ENCODE measurements around the gene SNX22. TPM values are rescaled to one million over a fixed set of nuclear protein-coding genes. Genes with fewer than 3 reads are reported as not detected.

SNX22 gene
- total RNA-seq, 1 experiment from 2014 or later: 0.91 TPM

- intact Hi-C loops (cut with micrococcal nuclease; ENCODE audit: unreplicated experiment): no loop called here
- POLR2A ChIA-PET: interaction anchor here (1.1 kb wide), 1 partner anchor 38 kb away, joined by 3 read pairs; the partner anchor contains the start of gene CIAO2A
- peaks cover 24% of the 10 kb centered on the region for H3K36me3 Mint-ChIP-seq (ENCODE audit: insufficient read depth, unreplicated experiment)
Measured at GRCh38 chr15:64132217-64132616, 19.3 kb upstream of the SNX22 start.

DNA sequence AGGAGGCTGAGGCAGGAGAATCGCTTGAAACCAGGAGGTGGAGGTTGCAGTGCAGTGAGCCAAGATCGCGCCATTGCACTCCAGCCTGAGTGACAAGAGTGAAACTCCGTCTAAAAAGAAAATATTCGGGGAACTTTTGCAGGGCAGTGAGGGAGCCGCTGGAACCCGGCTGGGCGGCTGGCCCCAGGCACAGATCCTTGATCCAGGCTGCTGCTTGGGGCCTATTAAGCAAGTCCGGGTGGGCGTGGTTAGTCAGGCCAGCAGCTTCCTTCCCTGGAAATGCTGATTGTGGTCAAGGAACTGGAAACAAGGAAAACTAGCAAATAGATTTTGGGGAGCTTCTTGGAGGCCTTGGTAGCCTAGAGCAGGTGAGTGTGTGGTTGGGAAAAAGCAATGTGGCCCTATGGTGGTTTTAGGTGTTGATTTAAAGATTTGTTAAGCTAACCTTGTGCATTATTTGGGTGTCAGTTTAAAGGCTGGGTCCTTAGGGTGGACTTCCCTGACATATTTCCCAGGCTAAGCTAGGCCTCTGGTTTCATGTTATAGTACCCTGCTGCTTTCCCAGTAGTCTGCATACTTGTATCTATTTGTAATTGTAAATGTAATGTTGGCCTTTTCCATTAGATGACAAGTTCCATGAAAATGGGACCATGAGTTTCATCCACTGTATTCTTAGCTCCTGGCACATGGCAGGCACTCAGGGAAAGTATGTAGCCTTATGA, 17.7 kb upstream of the SNX22 start:
- intact Hi-C loops (cut with micrococcal nuclease; ENCODE audit: unreplicated experiment): no loop called here
- ChIA-PET CTCF (no interaction called here), POLR2A (no interaction called here)
- no peak overlapping the region for H3K4me3 Mint-ChIP-seq (ENCODE audit: unreplicated experiment)
- no peak for TF ChIP-seq CTCF (IDR thresholded peaks at IDR 0.05; ENCODE audit: insufficient read depth in 1 of 2, low read depth in 1 of 2, low read length in 1 of 2, severe bottlenecking in 1 of 2, unreplicated experiment in 1 of 2)
- H3K4me1 Mint-ChIP-seq (ENCODE audit: low read depth, unreplicated experiment): no peaks in the 10 kb centered on the region
- no peak overlapping the region for H3K27ac Mint-ChIP-seq (ENCODE audit: unreplicated experiment)
- H3K27me3 Mint-ChIP-seq (ENCODE audit: insufficient read depth, unreplicated experiment): no peaks in the 10 kb centered on the region
- DNase-seq: no peak
- no TSS peak for BruUV-seq (replicated peaks)
- no peaks in the 10 kb centered on the region; the same call in 1 of the 2 replicates for H3K36me3 ChIP-seq (ENCODE audit: control insufficient read depth, insufficient read depth, low read length)
- H3K9me3 ChIP-seq: no peaks in the 10 kb centered on the region
- no peaks in the 10 kb centered on the region for H3K4me1 ChIP-seq
- no peaks in the 10 kb centered on the region for H3K27me3 ChIP-seq (replicated peaks; ENCODE audit: control insufficient read depth, insufficient read depth, low read length)
- H3K4me3 ChIP-seq (ENCODE audit: low read depth, low read length): no peak overlapping the region
- peaks cover 24% of the 10 kb centered on the region for H3K36me3 Mint-ChIP-seq (ENCODE audit: insufficient read depth, unreplicated experiment)
- no peaks in the 10 kb centered on the region for H3K9me3 Mint-ChIP-seq (ENCODE audit: unreplicated experiment)

More at GRCh38 chr15:64132217-64132616, 19.3 kb upstream of the SNX22 start:
- CTCF ChIA-PET: no interaction called here
- Mint-ChIP-seq H3K9me3 (ENCODE audit: unreplicated experiment) (no peaks in the 10 kb centered on the region), H3K4me3 (ENCODE audit: unreplicated experiment) (no peak overlapping the region), H3K27ac (ENCODE audit: unreplicated experiment) (no peak overlapping the region), H3K4me1 (ENCODE audit: low read depth, unreplicated experiment) (no peaks in the 10 kb centered on the region), H3K27me3 (ENCODE audit: insufficient read depth, unreplicated experiment) (no peaks in the 10 kb centered on the region)
- Histone ChIP-seq H3K4me1 (no peaks in the 10 kb centered on the region), H3K4me3 (ENCODE audit: low read depth, low read length) (no peak overlapping the region), H3K36me3 (ENCODE audit: control insufficient read depth, insufficient read depth, low read length) (no peaks in the 10 kb centered on the region; the same call in 1 of the 2 replicates), H3K9me3 (no peaks in the 10 kb centered on the region), H3K27me3 (replicated peaks; ENCODE audit: control insufficient read depth, insufficient read depth, low read length) (no peaks in the 10 kb centered on the region)
- BruUV-seq (replicated peaks): no TSS peak
- DNase-seq: no peak
- no peak for TF ChIP-seq CTCF (IDR thresholded peaks at IDR 0.05; ENCODE audit: insufficient read depth in 1 of 2, low read depth in 1 of 2, low read length in 1 of 2, severe bottlenecking in 1 of 2, unreplicated experiment in 1 of 2)

DNA sequence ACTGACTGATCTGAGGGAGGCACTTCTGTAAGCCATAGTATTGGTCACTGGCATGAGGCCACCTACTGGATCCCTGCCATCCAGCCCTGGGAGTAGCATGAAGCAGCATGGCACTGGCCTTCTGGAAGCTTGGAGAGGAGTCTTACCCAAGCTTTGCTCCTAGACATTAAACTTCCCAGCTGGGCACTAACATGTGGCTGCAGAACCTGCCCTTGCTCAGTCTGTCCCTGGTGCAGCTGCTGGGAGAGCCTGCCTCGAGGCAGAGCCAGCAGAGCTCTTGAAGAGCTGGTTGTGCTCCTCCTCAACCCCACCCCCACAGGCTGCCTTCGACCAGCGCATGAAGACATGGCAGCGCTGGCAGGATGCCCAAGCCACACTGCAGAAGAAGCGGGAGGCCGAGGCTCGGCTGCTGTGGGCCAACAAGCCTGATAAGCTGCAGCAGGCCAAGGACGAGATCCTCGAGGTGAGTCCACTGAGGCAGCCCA, 17.1 kb upstream of the SNX22 start:
- no peaks in the 10 kb centered on the region for H3K9me3 ChIP-seq
- ChIA-PET CTCF (no interaction called here), POLR2A (no interaction called here)
- no peak for TF ChIP-seq CTCF (IDR thresholded peaks at IDR 0.05; ENCODE audit: insufficient read depth in 1 of 2, low read depth in 1 of 2, low read length in 1 of 2, severe bottlenecking in 1 of 2, unreplicated experiment in 1 of 2)
- Mint-ChIP-seq H3K36me3 (ENCODE audit: insufficient read depth, unreplicated experiment) (peaks cover 22% of the 10 kb centered on the region), H3K27ac (ENCODE audit: unreplicated experiment) (no peak overlapping the region), H3K4me3 (ENCODE audit: unreplicated experiment) (no peak overlapping the region), H3K4me1 (ENCODE audit: low read depth, unreplicated experiment) (no peaks in the 10 kb centered on the region), H3K27me3 (ENCODE audit: insufficient read depth, unreplicated experiment) (no peaks in the 10 kb centered on the region), H3K9me3 (ENCODE audit: unreplicated experiment) (no peaks in the 10 kb centered on the region)
- H3K4me3 ChIP-seq (ENCODE audit: low read depth, low read length): no peak overlapping the region
- no peaks in the 10 kb centered on the region; the same call in 1 of the 2 replicates for H3K36me3 ChIP-seq (ENCODE audit: control insufficient read depth, insufficient read depth, low read length)
- H3K27me3 ChIP-seq (replicated peaks; ENCODE audit: control insufficient read depth, insufficient read depth, low read length): no peaks in the 10 kb centered on the region
- DNase-seq: no peak
- intact Hi-C loops (cut with micrococcal nuclease; ENCODE audit: unreplicated experiment): no loop called here
- H3K4me1 ChIP-seq: no peaks in the 10 kb centered on the region
- BruUV-seq (replicated peaks): no TSS peak

Data from Caco-2 (cell line).